A549 (cell line): Measurements from ENCODE around the gene CPNE7. TPM values are rescaled to one million over a fixed set of nuclear protein-coding genes. Genes with fewer than 3 reads are reported as not detected.

Source experiments
- ATAC-seq, 2 experiments: fragments of 200-7000 bp in 1 of 2; fragments of >200 bp in 1 of 2; cut with Nextera tagmentation in 1 of 2; cut with Tn5 transposase in 1 of 2; 3 replicates each; pipeline versions ENCODE4 v1.8.0 to v1.9.1; 2018 to 2020; ENCODE audit warnings: mild to moderate bottlenecking in 1 of 2, moderate library complexity in 1 of 2
- CTCF ChIA-PET: fragments of 300-600 bp; sonication (Branson Sonifier 250); formaldehyde crosslinking; extraction: SDS; loops from one replicate; lab custom pipeline; 2021; ENCODE audit warnings: antibody characterized with exemption, inconsistent platforms; lab: Yijun Ruan, JAX
- POLR2A ChIA-PET: fragments of 350-600 bp; formaldehyde crosslinking; extraction: SDS; loops from one replicate; lab custom pipeline; 2021; ENCODE audit warnings: antibody characterized with exemption, inconsistent platforms; lab: Yijun Ruan, JAX
- DNase-seq, 2 experiments: peaks; one replicate each; pipeline versions ENCODE4 v3.0.0 to v3.0.0-alpha.2; 2011 to 2016; ENCODE audit warnings: low read depth in 1 of 2, low spot score in 1 of 2
- FAIRE-seq: peaks from 2 replicates; lab custom pipeline; 2011; peaks lifted over from hg19 to GRCh38; lab: Jason Lieb, UNC
- H3K27ac ChIP-seq, 2 experiments: fragments of >200 bp; sonication (Bioruptor Twin); formaldehyde crosslinking; 3 replicates each; pipeline ENCODE4 v1.5.1; 2016 to 2017
- H3K4me1 ChIP-seq: fragments of >200 bp; sonication (Bioruptor Twin); formaldehyde crosslinking; 3 replicates; pipeline ENCODE4 v1.6.1; 2016
- H3K4me2 ChIP-seq: fragments of >200 bp; sonication (Bioruptor Twin); formaldehyde crosslinking; 3 replicates; pipeline ENCODE4 v1.6.1; 2016
- H3K4me3 ChIP-seq: fragments of >200 bp; sonication (Bioruptor Twin); formaldehyde crosslinking; 3 replicates; pipeline ENCODE4 v1.5.1; 2016
- H3K9me3 ChIP-seq: fragments of >200 bp; sonication (Bioruptor Twin); formaldehyde crosslinking; 3 replicates; pipeline ENCODE4 v1.6.1; 2016
- CEBPB ChIP-seq, 2 experiments: fragments of >200 bp in 1 of 2; sonication (Bioruptor Twin) in 1 of 2; formaldehyde crosslinking in 1 of 2; IDR thresholded peaks; 2 replicates each; pipeline ENCODE4 v1.6.1; 2012 to 2016
- CTCF ChIP-seq: fragments of >200 bp; sonication (Bioruptor Twin); formaldehyde crosslinking; IDR thresholded peaks from 3 replicates; pipeline ENCODE4 v1.5.1; 2016
- E2F6 ChIP-seq: IDR thresholded peaks from 2 replicates; pipeline ENCODE4 v1.6.1; 2012; ENCODE audit warnings: low read depth, borderline replicate concordance
- FOSL2 ChIP-seq, 2 experiments: fragments of 450-650 bp in 1 of 2; fragments of >200 bp in 1 of 2; sonication (Bioruptor Twin) in 1 of 2; formaldehyde crosslinking; IDR thresholded peaks; 2 replicates each; pipeline versions ENCODE4 v1.5.0 to v1.6.1; 2016 to 2020; ENCODE audit warnings: mild to moderate bottlenecking in 1 of 2, moderate library complexity in 1 of 2
- HDAC2 ChIP-seq: fragments of 200-600 bp; sonication (generic); IDR thresholded peaks from 2 replicates; pipeline ENCODE4 v1.6.1; 2016
- JUN ChIP-seq, 2 experiments: fragments of >200 bp; sonication (Bioruptor Twin); formaldehyde crosslinking; IDR thresholded peaks; 2 replicates in 1 of 2; 3 replicates in 1 of 2; pipeline ENCODE4 v1.6.1; 2016 to 2017
- KDM1A ChIP-seq: fragments of 200-600 bp; sonication (generic); IDR thresholded peaks from 2 replicates; pipeline ENCODE4 v1.6.1; 2016; ENCODE audit warnings: low read depth, mild to moderate bottlenecking
- MAX ChIP-seq: IDR thresholded peaks from 2 replicates; pipeline ENCODE4 v1.6.1; 2012
- MYC ChIP-seq: IDR thresholded peaks from 2 replicates; pipeline ENCODE4 v1.6.1; 2012; ENCODE audit warnings: mild to moderate bottlenecking, inconsistent platforms, low read length, improper control_type of control experiment, borderline replicate concordance
- NR3C1 ChIP-seq: fragments of >200 bp; sonication (Bioruptor Twin); formaldehyde crosslinking; IDR thresholded peaks from 3 replicates; pipeline ENCODE4 v1.6.1; 2017
- PBX3 ChIP-seq: IDR thresholded peaks from 2 replicates; pipeline ENCODE4 v1.6.1; 2012
- PHF8 ChIP-seq: fragments of 200-600 bp; sonication (generic); IDR thresholded peaks from 2 replicates; pipeline ENCODE4 v1.6.1; 2016; ENCODE audit warnings: low read depth, mild to moderate bottlenecking, antibody characterized with exemption, moderate library complexity, borderline replicate concordance
- RAD21 ChIP-seq, 2 experiments: fragments of >200 bp in 1 of 2; sonication (Bioruptor Twin) in 1 of 2; formaldehyde crosslinking in 1 of 2; IDR thresholded peaks in 1 of 2; conservative IDR thresholded peaks in 1 of 2; 2 replicates in 1 of 2; 3 replicates in 1 of 2; pipeline ENCODE4 v1.6.1; 2012 to 2018; ENCODE audit warnings: inconsistent platforms in 1 of 2
- RCOR1 ChIP-seq: fragments of 150-350 bp; IDR thresholded peaks from 2 replicates; pipeline ENCODE4 v1.6.1; 2014; ENCODE audit warnings: antibody characterized with exemption, low read length, low read depth
- REST ChIP-seq: fragments of 200-600 bp; sonication (generic); IDR thresholded peaks from 2 replicates; pipeline ENCODE4 v1.6.1; 2016; ENCODE audit warnings: antibody characterized with exemption, mild to moderate bottlenecking, moderate library complexity
- SMC3 ChIP-seq: fragments of >200 bp; sonication (Bioruptor Twin); formaldehyde crosslinking; IDR thresholded peaks from 3 replicates; pipeline ENCODE4 v1.6.1; 2018; ENCODE audit warnings: inconsistent platforms
- ZNF302 ChIP-seq: fragments of 250-450 bp; sonication (Bioruptor Pico); IDR thresholded peaks from 2 replicates; pipeline ENCODE4 v1.9.0; 2021; ENCODE audit warnings: inconsistent platforms, mild to moderate bottlenecking, moderate library complexity
- WGBS: methylation state at CpG from one replicate; pipeline ENCODE4 v1.1.6; 2017; ENCODE audit errors: missing lambda C conversion rate; 5-methylcytosine and 5-hydroxymethylcytosine counted together
- polyA plus RNA-seq, 4 experiments: library from polyadenylated mRNA; depleted of rRNA in 3 of 4; stranded (reverse); fragments of >200 nt; fragmentation: RNase III in 1 of 4; extraction: RNeasy Plus Mini Kit Qiagen cat#74134 plus additional on column Dnase treatment in 1 of 4; gene quantifications; 2 replicates in 3 of 4; 3 replicates in 1 of 4; pipeline ENCODE4 v1.2.3, GENCODE V29; 2011 to 2017

CPNE7 gene
- polyA plus RNA-seq, 2 of the 4 experiments (the other 2 are of a cell fraction), result 22.8 to 45.2 TPM

GRCh38 chr16:89573826-89574680, 1.5 kb upstream of the CPNE7 start (continued):
- TF ChIP-seq REST (no peak), FOSL2 (IDR thresholded peaks at IDR 0.05) (no peak), FOSL2 (CRISPR knock-in tag; IDR thresholded peaks at IDR 0.05) (no peak), RCOR1 (no peak), E2F6 (no peak), NR3C1 (no peak), PBX3 (no peak), MAX (no peak), HDAC2 (no peak)
- TF ChIP-seq, all 56 proteins: peak for 0

DNA sequence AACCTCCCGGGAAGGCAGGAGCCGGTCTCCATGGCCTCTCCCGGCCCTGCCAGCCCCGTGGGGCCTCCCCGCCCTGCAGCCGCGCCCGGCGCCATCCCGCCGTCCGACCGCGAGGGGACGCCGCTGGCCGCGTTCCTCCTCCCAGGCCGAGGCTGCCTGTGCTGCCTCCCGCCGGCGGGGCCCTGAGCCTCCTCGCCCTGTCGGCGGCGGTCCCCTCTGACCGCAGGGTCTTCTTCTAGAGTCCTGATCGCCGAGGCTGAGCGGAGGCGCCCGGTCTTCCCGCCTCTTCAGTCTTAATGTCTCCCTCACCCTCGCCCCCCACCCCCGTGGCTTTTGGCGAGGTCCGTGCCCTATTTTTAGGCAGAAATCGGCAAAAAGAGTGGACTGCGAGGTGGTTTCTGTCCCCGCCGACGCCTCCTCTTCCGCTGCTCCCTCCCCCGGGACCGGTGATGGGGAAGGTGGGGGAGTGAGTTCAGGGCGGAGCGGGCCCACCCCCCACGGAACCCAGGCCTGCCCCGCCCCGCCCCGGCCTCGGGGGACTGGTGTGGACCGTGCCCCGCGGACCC, 794 bp upstream of the CPNE7 start:
- ChIA-PET POLR2A (interaction anchor here (0.6 kb wide), 1 partner anchor 112 kb away, joined by 3 read pairs; the partner anchor contains the start of gene CDK10), CTCF (interaction anchor here (0.8 to 2.7 kb wide), 22 partner anchors 10 to 125 kb away, joined by 3 to 18 read pairs (median 5); partner anchors contain the start of gene DPEP1)
- ATAC-seq (peak; percentile 69 to 90), FAIRE-seq (no peak), DNase-seq (peak; percentile 84 to 92)
- Histone ChIP-seq H3K27ac (peak overlapping the region; percentile 90 to 97), H3K4me2 (peak overlapping the region; percentile 76), H3K9me3 (no peaks in the 10 kb centered on the region), H3K4me1 (peaks cover 15% of the 10 kb centered on the region), H3K4me3 (peak overlapping the region; percentile 73)
- WGBS, result under 1% methylated on average over 37 of the region's 55 CpGs
- TF ChIP-seq JUN (IDR thresholded peaks at IDR 0.05) (peak in 1 of 2 experiments; percentile 42; a peak in 1 of 5 replicates), CTCF (peak; percentile 90), KDM1A (no peak), SMC3 (peak; percentile 85), RAD21 (conservative IDR thresholded peaks at IDR 0.05 in 1 of 2, IDR thresholded peaks at IDR 0.05 in 1 of 2) (peak; percentile 79 to 91), ZNF302 (CRISPR knock-in tag) (no peak), PHF8 (peak; percentile 27; the same call in 1 of the 2 replicates), MAX (peak; percentile 72), CEBPB (IDR thresholded peaks at IDR 0.05) (no peak), MYC (peak; percentile 47; the same call in 1 of the 2 replicates)
